ENCODE measurements around the gene FBXO42. TPM values are rescaled to one million over a fixed set of nuclear protein-coding genes. Genes with fewer than 3 reads are reported as not detected.
"Not testable (repeated sequence)": the region's sequence is repeated elsewhere in the genome, so short reads cannot be mapped to it uniquely, and the experiment has no call there.

The FBXO42 gene
- total and polyA plus RNA-seq, 2 of the 8 experiments (the other 6 are each of a cell fraction or from before 2014, with no cell fraction given), result 15.1 to 17.0 TPM

DNA sequence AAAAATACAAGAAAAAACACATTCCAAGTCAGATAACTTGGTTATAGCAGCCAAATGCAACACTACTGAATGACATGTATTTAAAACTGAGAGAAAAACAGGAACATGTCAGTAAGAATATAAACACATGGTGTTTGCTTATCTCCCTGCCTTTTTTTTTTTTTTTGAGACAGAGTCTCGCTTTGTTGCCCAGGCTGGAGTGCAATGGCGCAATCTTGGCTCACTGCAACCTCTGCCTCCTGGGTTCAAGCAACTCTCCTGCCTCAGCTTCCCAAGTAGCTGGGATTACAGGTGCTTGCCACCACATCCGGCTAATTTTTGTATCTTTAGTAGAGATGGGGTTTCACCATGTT, 12.8 kb upstream of the FBXO42 start:
- not testable (repeated sequence) for H3K4me3 ChIP-seq (ENCODE audit: extremely low read depth in 1 of 4, insufficient read depth in 2 of 4, low read depth in 3 of 4, low read length in 4 of 4); H3K4ac ChIP-seq (replicated peaks; ENCODE audit: insufficient read length, low read depth, low read length); H2AK5ac ChIP-seq (ENCODE audit: low read depth, low read length); H3K9me3 ChIP-seq (ENCODE audit: insufficient read depth in 2 of 2, low read depth in 1 of 2, low read length in 1 of 2); H2BK12ac ChIP-seq (ENCODE audit: low read depth, low read length); H3K4me2 ChIP-seq (ENCODE audit: insufficient read depth in 1 of 2, low read depth in 2 of 2, low read length in 2 of 2); H3K23ac ChIP-seq (ENCODE audit: insufficient read length); H2BK5ac ChIP-seq (ENCODE audit: low read depth, low read length); H3K4me1 ChIP-seq (replicated peaks in 1 of 4; ENCODE audit: control insufficient read depth in 3 of 4, insufficient read depth in 4 of 4, low read length in 3 of 4); H3K79me1 ChIP-seq (ENCODE audit: low read depth, low read length); H3K27me3 ChIP-seq (replicated peaks in 1 of 4; ENCODE audit: control insufficient read depth in 3 of 4, extremely low read depth in 1 of 4, insufficient read depth in 3 of 4, low read length in 3 of 4); H3K27ac ChIP-seq (ENCODE audit: low read depth, low read length); H2BK20ac ChIP-seq (ENCODE audit: low read length); H3K23me2 ChIP-seq (ENCODE audit: low read depth, low read length); H2AFZ ChIP-seq (ENCODE audit: low read length); DNase-seq (ENCODE audit: low read depth in 1 of 2, low spot score in 2 of 2); H4K8ac ChIP-seq (ENCODE audit: extremely low read depth, insufficient read depth, low read length); H2BK15ac ChIP-seq (ENCODE audit: low read length); FAIRE-seq; H2BK120ac ChIP-seq (replicated peaks; ENCODE audit: low read depth, low read length); H4K5ac ChIP-seq (ENCODE audit: insufficient read length, low read depth, low read length); H3K36me3 ChIP-seq (ENCODE audit: control insufficient read depth in 2 of 4, insufficient read depth in 4 of 4, low read length in 3 of 4); H3K9ac ChIP-seq (replicated peaks in 1 of 4; ENCODE audit: extremely low read depth in 1 of 4, low read depth in 3 of 4, low read length in 3 of 4); H3K18ac ChIP-seq (ENCODE audit: extremely low read depth, low read length); H3K14ac ChIP-seq (ENCODE audit: insufficient read length); H3K56ac ChIP-seq (replicated peaks; ENCODE audit: insufficient read length, low read depth, low read length); H4K91ac ChIP-seq (replicated peaks; ENCODE audit: insufficient read length, low read length)
- peaks cover 17 to 25% of the 10 kb centered on the region in 2 experiments for H3K79me2 ChIP-seq (ENCODE audit: control insufficient read depth in 1 of 2, insufficient read depth in 2 of 2, low read length in 2 of 2)
- H4K20me1 ChIP-seq (replicated peaks in 1 of 2; ENCODE audit: control insufficient read depth in 1 of 2, insufficient read depth in 2 of 2, low read length in 2 of 2), result peaks cover 7 to 12% of the 10 kb centered on the region in 2 experiments
- ChIA-PET CTCF (ENCODE audit: partially characterized antibody) (interaction anchor here (0.6 to 4.8 kb wide), 7 partner anchors 9 to 358 kb away, joined by 3 to 44 read pairs (median 4); partner anchors contain the start of genes FBXO42 and NECAP2), POLR2A (ENCODE audit: partially characterized antibody) (interaction anchor here (4.7 kb wide), 1 partner anchor 11 kb away, joined by 32 read pairs; the partner anchor contains the start of gene FBXO42)
- 90% methylated on average over 2 of the region's 3 CpGs; no CpG with 5 or more reads in 1 of the 2 experiments for WGBS, 2 experiments (ENCODE audit: extremely low coverage in 1 of 2, insufficient coverage in 1 of 2, insufficient read length in 1 of 2, insufficient replicate concordance in 2 of 2, low coverage in 1 of 2, low lambda C conversion rate in 2 of 2, missing lambda C conversion rate in 1 of 2)
